Fibroblast of skin of right quadriceps (primary cell): ENCODE results near the gene LRP10.
A peak's percentile ranks its signal among the peaks of the same experiment; 100 is the strongest.
"Not testable (repeated sequence)": the region's sequence is repeated elsewhere in the genome, so short reads cannot be mapped to it uniquely, and the experiment has no call there.

Source experiments
- DNase-seq: peaks from one replicate; pipeline ENCODE4 v3.0.0-alpha.2; 2013

The LRP10 gene

GRCh38 chr14:22843123-22843925 lies 28.2 kb upstream of the LRP10 start:
- no peak for DNase-seq

DNA sequence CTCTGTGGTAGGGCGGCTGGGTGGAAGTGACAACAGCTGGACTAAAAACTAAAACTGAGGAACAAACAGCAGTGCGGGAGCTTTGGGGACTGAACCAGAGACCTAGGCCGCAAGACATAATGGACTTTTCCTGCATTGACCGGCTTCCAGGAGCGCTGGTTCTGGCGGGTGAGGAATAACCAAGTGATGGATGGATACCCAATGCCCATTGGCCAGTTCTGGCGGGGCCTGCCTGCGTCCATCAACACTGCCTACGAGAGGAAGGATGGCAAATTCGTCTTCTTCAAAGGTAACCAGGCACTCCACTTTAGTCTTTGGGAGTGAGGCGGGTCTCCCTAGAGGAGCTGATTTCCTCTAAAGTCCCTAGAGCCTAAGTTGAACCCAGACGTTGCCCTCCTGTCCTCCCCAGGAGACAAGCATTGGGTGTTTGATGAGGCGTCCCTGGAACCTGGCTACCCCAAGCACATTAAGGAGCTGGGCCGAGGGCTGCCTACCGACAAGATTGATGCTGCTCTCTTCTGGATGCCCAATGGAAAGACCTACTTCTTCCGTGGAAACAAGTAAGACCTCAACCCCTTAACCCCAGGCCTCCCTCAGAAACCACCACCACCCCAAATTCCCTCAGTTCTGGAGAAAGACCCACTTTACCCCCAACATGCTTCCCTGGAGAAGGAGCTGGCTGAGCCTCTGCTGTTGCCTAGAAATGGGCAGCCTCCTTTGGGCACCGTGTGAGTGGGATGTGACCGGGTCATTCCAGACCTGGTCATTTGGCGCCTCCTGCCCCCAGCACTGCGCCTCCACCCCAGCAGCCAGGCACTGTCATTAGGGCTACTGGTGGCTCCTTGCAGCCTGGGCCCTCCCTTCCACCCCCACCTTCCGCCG lies 27.1 kb upstream of the LRP10 start:
- DNase-seq: no peak

DNA sequence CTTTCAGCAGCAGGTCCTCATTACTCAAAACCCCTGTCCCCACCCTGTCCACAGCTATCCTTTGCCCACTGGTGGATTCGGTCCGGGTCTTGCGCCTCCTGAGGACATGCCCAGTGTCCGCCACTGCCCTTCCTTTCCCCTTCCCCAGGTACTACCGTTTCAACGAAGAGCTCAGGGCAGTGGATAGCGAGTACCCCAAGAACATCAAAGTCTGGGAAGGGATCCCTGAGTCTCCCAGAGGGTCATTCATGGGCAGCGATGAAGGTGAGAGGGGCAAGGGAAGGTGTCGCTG lies 26.5 kb upstream of the LRP10 start:
- DNase-seq: no peak

GRCh38 chr14:22845821-22846625 lies 25.5 kb upstream of the LRP10 start:
- no peak for DNase-seq

DNA sequence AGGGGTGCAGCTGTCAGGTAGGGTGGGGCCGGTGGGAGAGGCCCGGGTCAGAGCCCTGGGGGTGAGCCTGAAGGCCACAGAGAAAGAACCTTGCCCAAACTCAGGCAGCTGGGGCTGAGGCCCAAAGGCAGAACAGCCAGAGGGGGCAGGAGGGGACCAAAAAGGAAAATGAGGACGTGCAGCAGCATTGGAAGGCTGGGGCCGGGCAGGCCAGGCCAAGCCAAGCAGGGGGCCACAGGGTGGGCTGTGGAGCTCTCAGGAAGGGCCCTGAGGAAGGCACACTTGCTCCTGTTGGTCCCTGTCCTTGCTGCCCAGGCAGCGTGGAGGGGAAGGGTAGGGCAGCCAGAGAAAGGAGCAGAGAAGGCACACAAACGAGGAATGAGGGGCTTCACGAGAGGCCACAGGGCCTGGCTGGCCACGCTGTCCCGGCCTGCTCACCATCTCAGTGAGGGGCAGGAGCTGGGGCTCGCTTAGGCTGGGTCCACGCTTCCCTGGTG lies 24.7 kb upstream of the LRP10 start:
- DNase-seq: no peak

GRCh38 chr14:22847661-22848341 lies 23.7 kb upstream of the LRP10 start:
- DNase-seq: peak; percentile 52

DNA sequence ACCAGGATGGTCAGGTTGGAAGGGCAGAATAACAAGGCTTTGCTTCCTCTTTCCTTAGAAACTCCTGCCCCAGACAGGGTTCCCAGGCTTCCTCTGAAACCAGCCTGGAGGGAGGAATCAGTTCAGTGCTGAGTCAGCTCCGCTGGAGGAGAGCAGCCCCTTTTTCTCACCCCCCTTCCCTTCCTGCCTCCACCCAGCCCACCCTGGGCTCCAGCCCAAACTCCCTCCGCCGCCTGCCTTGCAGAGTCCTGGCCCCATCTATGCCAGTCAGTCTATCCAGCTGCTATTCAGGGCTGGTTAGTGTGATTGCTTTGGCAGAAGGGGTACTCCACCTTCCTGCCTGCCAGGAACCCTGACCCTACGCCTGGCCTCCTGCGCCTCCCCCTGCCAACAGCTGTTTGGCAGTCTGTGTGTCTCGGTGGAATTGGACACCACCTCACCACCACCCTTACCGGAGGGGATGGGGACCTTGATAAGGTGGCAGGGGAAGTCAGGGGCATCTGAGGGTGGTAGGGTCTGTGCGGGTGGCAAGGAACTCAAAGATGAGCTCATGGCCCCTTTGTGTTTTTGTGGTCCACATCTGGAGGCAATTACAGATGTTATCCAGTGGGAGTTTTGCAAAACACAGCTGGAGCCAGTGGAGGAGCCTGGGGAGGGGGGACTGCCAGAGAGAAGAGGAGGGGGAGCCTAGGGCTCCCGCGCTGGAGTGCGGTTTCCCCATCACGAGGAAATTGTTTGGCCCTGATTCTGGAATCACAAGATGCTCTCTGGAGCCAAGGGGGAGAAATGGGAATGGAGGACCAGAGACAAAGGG lies 23.0 kb upstream of the LRP10 start:
- DNase-seq: peak; percentile 88

GRCh38 chr14:22849212-22849819 lies 22.2 kb upstream of the LRP10 start:
- DNase-seq: no peak

DNA sequence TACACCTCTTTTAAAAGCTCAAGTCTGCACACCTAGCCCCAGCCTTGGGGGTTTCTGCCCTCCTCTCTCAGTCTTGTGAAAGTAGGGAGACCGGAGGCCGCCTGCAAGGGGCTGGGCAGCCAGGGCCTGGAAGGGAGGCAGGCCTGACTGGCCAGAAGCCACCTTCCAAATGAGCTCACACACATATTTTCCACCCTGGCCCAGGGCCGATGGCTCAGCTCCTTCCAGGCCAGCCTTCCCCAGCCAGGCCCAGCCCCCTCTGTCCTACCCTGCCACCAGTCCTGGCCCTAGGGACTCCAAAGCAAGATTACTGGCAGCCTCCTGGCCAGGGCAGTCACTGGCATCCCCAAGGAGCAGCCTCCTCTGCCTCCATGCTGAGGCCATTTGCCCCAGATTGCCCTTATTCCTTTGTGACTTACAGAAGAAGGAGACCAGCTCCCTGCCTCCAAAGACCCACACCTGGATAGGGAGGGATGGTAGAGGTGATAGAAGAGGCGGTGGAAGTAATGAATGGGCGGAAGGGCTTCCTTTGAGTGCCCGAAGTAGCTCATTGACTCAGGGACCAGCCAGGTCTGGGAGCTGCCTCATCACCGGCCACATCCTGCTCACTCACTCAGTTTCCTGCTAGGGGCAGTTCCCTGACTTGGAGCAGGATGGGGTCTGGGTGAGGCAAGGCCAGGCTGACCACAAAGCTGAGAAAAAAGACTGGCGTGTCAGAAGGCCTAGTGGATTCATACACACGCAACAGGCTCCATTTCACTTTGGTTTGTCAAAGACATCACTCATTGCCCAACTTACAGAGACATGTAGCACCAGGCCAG lies 20.4 kb upstream of the LRP10 start:
- peak; percentile 82 for DNase-seq

GRCh38 chr14:22852178-22852577 lies 19.4 kb upstream of the LRP10 start:
- DNase-seq: not testable (repeated sequence)

GRCh38 chr14:22852599-22852939 lies 19.0 kb upstream of the LRP10 start:
- DNase-seq: no peak

- DNase-seq: peak; percentile 81
These were observed 18.4 kb upstream of the LRP10 start for GRCh38 chr14:22852940-22853767.

DNA sequence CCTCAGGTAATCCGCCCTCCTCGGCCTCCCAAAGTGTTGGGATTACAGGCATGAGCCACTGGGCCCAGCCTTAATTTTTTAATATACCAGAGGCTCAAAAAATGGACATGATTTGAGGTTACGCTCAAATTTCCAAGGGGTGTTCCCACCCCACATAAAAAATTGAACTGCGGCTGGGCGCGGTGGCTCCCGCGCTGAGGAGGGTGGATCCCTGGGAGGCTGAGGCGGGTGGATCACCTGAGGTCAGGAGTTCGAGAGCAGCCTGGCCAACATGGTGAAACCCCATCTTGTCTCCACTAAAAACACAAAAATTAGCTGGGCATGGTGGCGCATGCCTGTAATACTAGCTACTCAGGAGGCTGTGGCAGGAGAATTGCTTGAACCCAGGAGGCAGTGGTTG lies 17.2 kb upstream of the LRP10 start:
- DNase-seq: not testable (repeated sequence)

GRCh38 chr14:22854963-22855724 lies 16.4 kb upstream of the LRP10 start:
- no peak for DNase-seq

GRCh38 chr14:22856428-22856827 lies 15.1 kb upstream of the LRP10 start:
- no peak for DNase-seq

GRCh38 chr14:22860377-22860776 lies 11.2 kb upstream of the LRP10 start:
- not testable (repeated sequence) for DNase-seq

DNA sequence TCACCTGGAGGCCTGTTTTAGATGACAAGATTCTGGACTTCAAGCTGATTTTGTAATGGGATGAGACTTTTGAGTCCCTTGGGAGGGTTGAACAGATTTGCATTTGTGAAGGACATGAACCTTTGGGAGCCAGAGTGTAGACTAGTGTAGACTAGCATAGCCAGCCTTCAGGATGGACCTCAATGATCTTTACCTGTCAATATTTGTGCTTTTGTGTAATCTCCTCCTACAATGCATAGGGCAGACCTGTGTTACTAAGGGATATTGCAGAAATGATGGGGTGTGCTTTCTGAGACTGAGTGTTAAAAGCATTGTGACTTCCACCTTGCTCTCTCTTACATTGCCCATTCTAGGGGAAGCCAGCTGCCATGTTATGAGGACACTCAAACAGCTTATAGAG lies 9.9 kb upstream of the LRP10 start:
- DNase-seq: no peak

DNA sequence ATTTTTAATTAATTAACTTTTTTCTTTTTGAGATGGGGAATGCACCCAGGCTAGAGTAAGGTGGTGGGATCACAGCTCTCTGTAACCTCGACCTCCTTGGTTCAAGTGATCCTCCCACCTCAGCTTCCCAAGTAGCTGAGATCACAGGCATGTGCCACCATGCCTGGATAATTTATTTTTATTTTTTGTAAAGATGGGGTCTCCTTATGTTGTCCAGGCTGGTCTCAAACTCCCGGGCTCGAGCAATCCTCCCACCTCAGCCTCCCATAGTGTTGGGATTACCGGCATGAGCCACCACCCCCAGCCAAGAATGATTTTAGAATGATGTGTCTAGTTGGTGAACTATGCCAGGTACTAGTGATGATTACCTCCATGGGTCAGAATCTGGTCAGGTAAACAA lies 6.6 kb upstream of the LRP10 start:
- no peak for DNase-seq
